Endometrial microvascular endothelial cells (primary cell): Measurements from ENCODE around the gene CDKN2B. TPM values are rescaled to one million over a fixed set of nuclear protein-coding genes. Genes with fewer than 3 reads are reported as not detected.

Experiments used
- in situ Hi-C: cut with HindIII; loops from 2 replicates; pipeline ENCODE4 v1.10.0; 2017; ENCODE audit warnings: low sequenced_read_pairs, low pct_unique_long_range_greater_than_20kb; ENCODE audit errors: inconsistent ontology term
- total RNA-seq: library from RNA; depleted of rRNA; stranded (reverse); fragments of >200 nt; gene quantifications from one replicate; pipeline ENCODE4 v1.2.3, GENCODE V29; 2015; ENCODE audit errors: inconsistent ontology term

Gene CDKN2B
- total RNA-seq, 1 donor from 2014 or later = 19.5 TPM

DNA sequence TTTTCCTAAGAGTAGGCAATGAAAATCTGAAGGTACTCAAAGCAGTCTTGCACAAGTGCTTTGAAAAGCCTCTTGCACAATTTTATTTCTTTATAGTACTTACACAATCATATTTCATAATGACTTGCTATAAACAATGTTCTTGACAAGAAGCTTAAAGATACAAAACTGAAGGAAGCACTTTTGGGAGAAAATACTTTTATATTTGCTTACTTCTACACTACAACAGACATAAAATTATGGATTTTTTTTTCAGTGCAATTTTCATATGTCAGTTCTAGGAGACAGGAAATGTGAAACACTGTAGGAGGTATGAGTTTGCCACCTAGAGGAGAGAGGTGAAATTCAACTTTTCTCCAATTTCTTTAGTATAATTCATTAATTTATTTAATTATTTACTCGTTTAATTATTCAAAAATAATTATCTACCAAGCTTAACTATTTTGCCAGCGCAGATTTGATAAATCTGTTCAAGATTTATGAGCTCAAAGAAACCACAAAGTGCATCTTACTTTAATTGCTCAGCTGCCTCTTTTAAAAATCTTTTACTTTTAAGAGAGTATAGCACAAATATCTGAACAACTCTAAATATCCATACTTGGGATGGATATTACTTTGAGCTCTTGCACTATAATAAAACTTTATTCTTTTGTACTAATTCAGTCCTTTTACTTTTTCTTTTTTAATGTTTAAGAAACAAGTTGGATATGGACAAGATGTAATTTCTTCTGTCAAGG, 29.0 kb upstream of the CDKN2B start:
- in situ Hi-C loops = loop anchor here (25.0 kb wide), 1 partner anchor 226 kb away; the partner anchor contains the start of gene MTAP

DNA sequence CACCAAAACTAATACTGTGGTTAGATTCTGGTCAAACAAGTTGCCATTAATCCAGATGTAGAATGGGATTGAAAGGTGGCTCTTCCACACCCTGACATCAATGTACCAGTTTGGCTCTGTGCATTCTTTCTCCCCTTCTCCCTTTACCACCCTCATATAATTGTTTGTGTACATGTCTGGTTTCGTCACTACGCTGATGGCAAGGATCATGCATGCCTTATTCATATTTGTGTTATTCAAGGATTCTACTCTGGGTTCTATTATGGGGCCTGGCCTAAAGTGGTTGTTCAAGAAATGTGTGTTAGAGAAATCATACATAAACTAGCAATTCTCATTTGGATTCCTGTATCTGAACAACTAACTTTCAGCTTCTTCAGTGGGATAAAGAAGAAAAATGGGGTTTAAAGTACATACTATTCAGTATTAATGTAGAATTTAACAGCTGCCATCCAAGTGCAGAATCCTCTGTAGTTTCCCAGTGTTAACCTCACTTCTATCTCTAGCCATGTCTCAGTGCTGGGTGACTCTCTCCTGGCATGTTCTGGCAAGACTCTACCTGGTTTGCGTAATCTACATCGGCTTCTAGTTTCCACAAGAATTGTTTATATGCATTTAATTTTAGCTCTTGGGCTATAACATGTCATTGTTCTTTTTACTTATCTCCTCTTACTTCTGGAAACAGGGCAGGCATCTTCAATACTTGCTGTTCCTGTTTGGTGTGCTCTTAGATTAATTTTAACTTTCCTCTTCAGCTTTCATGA, 27.9 kb upstream of the CDKN2B start:
- in situ Hi-C loops = loop anchor here (25.0 kb wide), 1 partner anchor 225 kb away; the partner anchor contains the start of gene MTAP

DNA sequence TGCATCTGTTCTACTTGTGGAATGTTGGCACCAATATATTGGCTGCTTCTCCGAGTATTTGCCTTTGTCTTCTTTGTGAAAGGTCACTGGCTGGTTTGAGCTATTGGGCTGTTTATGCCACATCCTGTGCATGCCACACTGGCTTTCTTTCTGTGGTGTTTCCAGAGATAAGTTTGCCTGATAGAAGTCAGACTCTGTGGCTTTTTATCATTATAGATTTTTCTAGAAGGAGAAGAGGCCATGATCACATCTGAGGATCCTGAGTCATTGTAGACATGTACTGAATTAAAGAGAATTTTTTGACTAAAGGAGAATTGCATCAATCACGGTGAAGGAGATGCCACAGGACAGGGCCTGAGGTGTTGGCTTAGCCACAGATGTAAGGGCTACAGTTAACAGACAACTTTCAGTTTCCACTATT, 26.5 kb upstream of the CDKN2B start:
- in situ Hi-C loops = loop anchor here (25.0 kb wide), 1 partner anchor 223 kb away; the partner anchor contains the start of gene MTAP

DNA sequence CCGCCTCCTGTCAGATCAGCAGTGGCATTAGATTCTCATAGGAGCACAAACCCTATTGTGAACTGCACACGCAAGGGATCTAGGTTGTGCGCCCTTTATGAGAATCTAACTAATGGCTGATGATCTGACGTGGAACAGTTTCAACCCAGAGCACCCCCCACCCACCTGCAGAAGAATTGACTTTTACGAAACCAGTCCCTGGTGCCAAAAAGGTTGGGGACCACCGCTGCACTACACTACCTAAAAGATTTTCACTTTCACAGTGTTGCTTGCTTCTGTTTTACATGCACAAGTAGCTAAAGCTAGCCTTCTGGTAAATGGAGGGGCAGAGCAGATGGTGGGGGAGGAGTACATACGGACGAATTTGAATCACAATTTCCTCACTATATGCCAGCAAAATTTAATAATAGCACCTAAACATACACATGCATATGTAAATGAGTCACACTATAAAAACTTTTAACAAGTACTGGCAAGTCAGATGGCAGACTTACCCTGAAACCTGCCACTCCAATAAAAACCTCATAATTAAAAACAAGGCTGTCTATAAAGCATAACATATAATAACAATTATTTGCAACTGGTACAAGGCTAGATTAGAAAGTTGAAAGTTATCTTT, 24.0 kb upstream of the CDKN2B start:
- in situ Hi-C loops = loop anchor here (25.0 kb wide), 1 partner anchor 221 kb away; the partner anchor contains the start of gene MTAP

DNA sequence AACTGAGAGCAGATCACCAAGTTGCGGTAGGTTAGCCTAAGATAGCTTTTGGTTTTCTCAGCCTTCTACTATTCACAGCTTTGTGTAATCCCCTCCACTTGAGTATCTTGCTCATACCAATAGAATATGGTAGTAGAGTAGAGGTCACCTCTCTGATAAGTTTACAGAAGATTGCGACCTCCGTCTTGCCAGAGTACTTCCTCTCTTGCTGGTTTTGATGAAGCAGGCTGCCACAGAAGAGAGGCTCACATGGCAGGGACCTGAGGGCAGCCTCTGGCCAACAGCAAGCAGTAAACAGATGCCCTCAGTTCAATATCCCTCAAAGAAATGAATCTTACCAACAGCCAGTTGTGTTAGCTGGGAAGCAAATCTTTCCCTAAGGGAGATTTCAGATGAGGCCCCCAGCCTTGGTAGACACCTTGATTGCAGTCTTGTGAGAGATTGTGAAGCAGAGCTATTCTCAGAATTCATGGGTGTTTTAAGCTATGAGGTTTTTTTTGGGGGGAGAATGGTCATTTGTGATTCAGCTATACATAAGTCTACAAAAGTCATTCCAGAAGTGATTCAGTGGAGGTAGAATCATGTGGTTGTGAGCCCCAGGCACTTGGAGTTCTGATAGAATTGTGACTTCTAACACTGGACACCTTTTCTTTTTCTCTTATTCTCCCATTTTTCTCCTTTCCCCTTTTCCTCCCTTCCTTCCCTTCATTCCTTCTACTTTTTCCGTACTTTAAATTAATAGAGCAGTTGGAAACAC, 22.7 kb upstream of the CDKN2B start:
- in situ Hi-C loops = loop anchor here (25.0 kb wide), 1 partner anchor 220 kb away; the partner anchor contains the start of gene MTAP

DNA sequence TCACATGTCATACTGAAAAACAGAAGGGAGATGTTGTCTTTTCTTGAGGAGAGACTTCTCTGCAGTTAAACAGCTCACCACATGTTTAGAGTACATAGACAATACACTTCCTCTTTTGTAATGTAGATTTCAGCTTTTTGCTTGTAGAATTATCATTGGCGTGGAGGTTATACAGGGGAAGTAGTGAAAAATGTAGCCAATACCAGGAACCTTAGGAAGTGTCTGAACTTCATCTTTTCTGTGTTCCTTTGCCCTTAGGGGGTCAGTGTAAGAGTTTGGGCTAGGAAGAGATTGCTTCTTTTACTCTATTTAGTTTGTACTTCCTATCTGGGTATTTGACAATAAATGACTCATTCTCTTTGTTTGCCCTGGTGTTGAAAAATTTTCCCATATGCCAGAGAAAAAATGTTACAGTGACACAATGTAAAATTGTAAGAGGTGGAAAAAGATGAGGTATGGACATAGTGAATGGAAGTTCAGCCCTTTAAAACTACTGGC, 21.0 kb upstream of the CDKN2B start:
- in situ Hi-C loops = loop anchor here (25.0 kb wide), 1 partner anchor 218 kb away; the partner anchor contains the start of gene MTAP

DNA sequence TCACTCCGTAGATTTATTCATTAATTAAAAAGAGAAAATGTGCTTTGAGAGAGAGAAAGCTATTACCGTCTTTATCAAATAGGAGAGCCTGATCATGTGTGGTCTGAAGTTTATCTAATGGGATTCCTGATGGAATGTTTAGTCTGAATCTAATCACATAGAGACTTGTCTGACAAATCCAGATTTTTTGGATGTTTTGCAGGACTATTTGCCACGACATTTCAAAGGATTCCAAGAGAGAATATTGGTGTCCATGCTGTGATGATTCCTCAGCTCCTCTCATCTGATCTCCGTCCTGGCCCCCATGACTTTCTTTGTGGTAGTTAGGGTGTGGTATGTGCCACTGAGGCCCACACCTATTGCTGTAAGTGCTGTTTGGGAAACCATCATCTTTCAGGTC, 20.1 kb upstream of the CDKN2B start:
- in situ Hi-C loops = loop anchor here (25.0 kb wide), 1 partner anchor 217 kb away; the partner anchor contains the start of gene MTAP

DNA sequence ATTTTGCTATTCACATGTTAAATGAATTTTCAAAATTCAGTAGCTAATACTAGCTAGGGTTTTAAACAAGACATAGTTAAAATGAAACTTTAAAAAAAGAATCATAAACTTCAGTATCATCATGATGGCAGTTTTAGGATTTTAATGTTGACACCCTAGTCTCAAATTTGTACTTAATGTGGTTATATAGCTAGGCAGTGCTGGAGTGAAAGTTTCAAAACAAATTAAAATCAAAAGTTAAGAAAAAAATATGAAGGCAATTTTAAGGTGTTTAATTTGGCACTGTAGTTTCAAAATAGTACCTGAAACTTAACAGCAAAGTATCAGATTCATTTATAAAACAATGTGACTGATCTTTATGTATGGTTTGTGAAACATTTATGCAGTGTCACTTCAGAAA, 19.3 kb upstream of the CDKN2B start:
- in situ Hi-C loops = loop anchor here (25.0 kb wide), 1 partner anchor 216 kb away; the partner anchor contains the start of gene MTAP

DNA sequence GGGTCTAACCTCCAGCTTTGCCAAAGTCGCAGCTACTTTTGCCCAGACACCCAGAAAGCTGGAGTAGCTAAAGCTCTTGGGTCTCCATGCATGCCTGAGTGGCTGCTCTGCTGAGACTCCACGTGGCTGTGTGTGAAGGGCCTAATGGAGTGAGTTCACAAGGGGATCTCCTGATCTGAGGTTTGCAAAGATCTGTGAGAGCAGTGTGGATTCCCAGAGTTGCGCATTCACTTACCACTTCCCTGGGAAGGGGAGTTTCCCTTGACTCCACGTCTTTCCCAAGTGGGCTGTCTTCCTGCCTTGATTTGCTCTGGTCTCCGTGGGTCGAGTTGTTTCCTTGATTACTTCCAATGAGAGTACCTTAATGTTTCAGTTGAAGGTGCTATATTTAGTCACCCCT, 17.6 kb upstream of the CDKN2B start:
- in situ Hi-C loops = loop anchor here (25.0 kb wide), 1 partner anchor 214 kb away; the partner anchor contains the start of gene MTAP

DNA sequence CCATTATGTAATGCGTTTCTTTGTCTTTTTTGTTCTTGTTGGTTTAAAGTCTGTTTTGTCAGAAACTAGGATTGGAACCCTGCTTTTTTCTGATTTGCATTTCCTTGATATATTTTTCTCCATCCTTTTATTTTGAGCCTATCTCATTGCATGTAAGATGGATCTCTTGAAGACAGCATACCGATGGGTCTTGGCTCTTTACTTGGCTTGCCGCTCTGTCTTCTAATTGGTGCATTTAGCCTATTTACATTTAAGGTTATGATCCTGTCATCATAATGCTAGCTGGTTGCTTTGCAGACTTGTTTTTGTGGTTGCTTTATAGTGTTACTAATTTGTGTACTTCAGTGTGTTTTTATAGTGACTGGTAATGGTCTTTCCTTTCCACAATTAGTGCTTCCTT, 13.3 kb upstream of the CDKN2B start:
- in situ Hi-C loops = no loop called here

DNA sequence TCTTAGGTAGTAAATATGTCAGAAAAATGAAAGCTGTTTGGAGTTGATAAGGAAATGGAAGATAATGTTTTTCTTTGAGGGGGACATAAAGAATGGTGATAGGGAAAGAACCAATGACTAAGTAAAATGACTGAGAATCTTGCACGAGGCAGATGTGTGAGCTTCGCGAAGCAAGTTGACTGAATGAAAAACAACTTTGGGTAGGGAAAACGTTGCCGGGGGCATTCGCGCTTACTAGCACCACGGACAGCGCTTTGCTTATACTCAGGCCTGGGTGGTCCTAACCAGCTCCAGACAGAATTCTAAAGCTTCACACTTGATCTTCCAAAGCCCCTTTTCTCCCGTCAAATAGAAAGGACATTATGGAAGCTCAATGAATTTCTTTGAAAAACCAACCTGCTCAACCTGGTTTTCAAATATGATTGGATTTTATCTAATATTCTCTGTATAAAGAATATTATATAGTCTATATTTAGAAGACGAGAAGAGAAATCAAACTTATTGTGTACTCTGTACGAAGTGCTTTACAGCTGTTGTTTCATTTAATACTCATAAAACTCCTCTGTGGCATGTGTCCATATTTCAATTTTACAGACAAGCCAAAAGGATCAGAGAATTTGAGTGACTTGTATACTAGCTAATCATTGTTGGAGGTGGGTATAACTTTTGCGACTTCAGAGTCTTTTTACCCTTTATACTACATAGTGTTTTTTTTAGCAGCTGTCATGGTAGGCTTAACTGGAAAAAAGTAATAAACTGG, 1.9 kb upstream of the CDKN2B start:
- in situ Hi-C loops = no loop called here

DNA sequence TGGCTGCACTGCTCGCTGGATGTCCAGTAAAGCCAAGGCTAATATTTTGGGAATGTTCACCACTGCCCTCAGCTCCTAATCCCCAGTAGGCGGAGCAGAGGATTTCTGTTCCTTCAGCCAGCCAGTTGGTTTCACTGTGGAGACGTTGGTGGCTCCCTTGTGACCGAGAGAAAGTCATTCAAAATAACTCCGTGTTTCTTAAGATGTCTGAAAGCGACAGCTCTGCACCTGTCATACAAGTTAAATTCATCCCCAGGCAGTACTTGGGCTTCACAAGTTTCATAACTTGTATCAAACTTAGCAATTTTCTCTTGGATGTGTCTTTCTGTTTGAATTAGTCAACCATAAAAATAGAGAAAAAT, 382 bp upstream of the CDKN2B start:
- in situ Hi-C loops = no loop called here

DNA sequence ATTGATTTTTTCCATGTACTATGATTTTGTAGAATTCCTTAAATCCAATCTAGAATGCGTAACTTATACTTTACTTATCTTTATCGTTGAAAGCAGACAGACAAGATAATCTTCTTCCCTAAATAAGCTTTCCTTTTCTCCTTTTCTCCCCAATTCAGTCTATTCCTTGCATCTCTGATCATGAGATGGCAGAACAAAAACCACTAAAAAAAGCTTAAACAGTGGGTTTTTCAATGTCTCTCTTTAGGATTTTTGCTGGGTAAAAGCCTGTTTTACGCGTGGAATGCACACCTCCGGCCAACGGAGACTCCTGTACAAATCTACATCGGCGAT, 755 bp downstream of the CDKN2B start:
- in situ Hi-C loops = no loop called here

DNA sequence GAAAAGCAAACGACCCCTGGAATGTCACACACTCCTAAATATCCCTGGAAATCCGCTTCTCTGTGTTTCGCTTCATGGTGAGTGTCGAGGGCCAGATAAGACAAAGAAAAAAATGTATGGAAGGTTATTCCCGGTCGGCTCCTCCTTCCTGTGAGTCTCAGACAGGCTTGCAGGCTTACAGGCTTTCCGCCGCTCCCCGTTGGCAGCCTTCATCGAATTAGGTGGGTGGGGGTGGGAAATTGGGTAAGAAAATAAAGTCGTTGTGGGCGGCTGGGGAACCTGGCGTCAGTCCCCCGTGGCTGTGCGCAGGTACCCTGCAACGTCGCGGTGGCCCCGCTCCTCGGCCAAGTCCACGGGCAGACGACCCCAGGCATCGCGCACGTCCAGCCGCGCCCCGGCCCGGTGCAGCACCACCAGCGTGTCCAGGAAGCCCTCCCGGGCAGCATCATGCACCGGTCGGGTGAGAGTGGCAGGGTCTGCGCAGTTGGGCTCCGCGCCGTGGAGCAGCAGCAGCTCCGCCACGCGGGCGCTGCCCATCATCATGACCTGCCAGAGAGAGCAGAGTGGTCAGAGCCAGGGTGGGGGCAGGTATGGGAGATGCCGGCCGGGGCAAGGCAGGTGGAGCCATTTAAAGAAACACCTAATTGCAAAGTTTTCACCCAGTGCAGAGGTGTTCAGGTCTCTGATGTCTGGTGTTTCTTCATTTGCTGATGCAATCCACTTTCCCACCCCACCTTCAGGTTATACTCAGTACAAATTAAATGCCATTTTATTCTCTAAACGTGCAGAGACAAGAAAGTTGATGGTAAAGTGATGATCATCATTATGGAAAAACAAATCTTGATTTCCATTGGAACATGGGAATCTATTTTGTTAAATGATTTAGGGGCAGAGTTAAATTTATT, 3.2 kb downstream of the CDKN2B start:
- in situ Hi-C loops = no loop called here

DNA sequence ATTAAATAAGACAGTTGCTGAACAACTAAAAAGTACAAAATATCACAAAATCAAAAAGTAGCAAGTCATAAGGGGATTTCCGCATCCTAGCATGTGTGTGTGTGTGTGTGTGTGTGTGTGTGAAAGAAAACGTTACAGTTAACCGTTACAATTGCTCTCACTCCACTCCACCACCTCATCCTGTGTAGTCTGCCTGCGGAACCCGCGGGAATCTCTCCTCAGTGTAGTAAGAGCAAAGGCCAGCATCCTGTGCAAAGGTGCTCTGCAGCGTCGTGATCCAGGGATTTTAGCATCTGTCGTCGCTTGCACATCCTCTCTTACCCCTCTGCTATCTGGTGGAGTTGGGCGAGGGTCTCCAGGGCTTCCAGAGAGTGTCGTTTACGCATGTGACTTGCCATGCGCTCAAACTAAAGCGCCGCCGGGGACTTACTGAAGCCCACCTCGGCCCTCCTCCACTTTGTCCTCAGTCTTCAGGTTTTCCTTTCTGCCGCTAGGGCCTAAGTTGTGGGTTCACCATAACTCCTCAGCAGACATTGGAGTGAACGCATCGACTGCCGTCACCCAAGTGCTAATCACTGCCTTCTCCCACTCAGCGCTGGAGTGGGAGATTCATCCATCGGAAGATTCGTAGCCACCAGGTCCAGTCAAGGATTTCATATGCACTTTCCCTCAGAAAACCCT, 3.9 kb downstream of the CDKN2B start:
- in situ Hi-C loops = no loop called here

DNA sequence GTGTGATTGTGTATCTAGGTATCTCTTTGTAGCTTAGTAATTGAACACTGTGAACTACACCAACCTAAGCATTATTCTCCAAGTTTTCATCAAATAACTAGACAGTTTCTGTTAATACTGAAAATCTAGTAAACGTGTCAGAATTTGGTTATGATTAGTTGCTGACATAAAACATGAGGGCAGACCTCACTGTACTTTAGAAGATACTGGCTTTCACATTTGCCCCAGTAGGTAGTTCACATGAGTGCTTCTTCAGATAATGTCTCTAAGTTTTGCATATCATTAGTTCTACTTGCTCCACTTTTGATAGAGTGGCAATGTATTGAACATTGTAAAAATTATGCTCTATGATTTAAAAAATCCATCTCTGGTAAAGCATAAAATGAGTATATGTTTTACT, 7.1 kb downstream of the CDKN2B start:
- in situ Hi-C loops = no loop called here
